ENCODE results near the gene SKAP1.

SKAP1 gene

GRCh38 chr17:48162306-48162934, 267.6 kb downstream of the SKAP1 start:
- ATAC-seq: no peak
- TF ChIP-seq ZFP30 (CRISPR knock-in tag; IDR thresholded peaks at IDR 0.05) (no peak), BACH2 (CRISPR knock-in tag; IDR thresholded peaks at IDR 0.05; ENCODE audit: borderline replicate concordance) (no peak), PATZ1 (CRISPR knock-in tag; IDR thresholded peaks at IDR 0.05; ENCODE audit: borderline replicate concordance) (no peak), RARB (CRISPR knock-in tag; IDR thresholded peaks at IDR 0.05) (no peak), TOX (CRISPR knock-in tag; IDR thresholded peaks at IDR 0.05; ENCODE audit: borderline replicate concordance) (no peak), GLIS3 (CRISPR knock-in tag; IDR thresholded peaks at IDR 0.05) (no peak), POU6F1 (CRISPR knock-in tag; IDR thresholded peaks at IDR 0.05; ENCODE audit: borderline replicate concordance, low read depth) (no peak), ESRRG (CRISPR knock-in tag; IDR thresholded peaks at IDR 0.05) (no peak), ZNF8 (CRISPR knock-in tag; IDR thresholded peaks at IDR 0.05) (no peak), CSRNP3 (CRISPR knock-in tag; IDR thresholded peaks at IDR 0.05) (no peak), SNAI2 (CRISPR knock-in tag; IDR thresholded peaks at IDR 0.05) (no peak), ARNTL (CRISPR knock-in tag; IDR thresholded peaks at IDR 0.05; ENCODE audit: borderline replicate concordance, low read depth) (no peak), PPARA (CRISPR knock-in tag; IDR thresholded peaks at IDR 0.05; ENCODE audit: borderline replicate concordance) (no peak), ZFP3 (CRISPR knock-in tag; IDR thresholded peaks at IDR 0.05) (no peak), ISL1 (CRISPR knock-in tag; IDR thresholded peaks at IDR 0.05) (no peak), ZNF70 (CRISPR knock-in tag; IDR thresholded peaks at IDR 0.05) (no peak)

GRCh38 chr17:48161127-48161905, 268.7 kb downstream of the SKAP1 start:
- TF ChIP-seq GLIS3 (CRISPR knock-in tag; IDR thresholded peaks at IDR 0.05): no peak
- no peak for ATAC-seq

- TF ChIP-seq ESRRG (CRISPR knock-in tag; IDR thresholded peaks at IDR 0.05) (no peak), SNAI2 (CRISPR knock-in tag; IDR thresholded peaks at IDR 0.05) (no peak), ISL1 (CRISPR knock-in tag; IDR thresholded peaks at IDR 0.05) (no peak), ZNF565 (CRISPR knock-in tag; conservative IDR thresholded peaks at IDR 0.05; ENCODE audit: low read depth) (no peak), ZC3H10 (CRISPR knock-in tag; IDR thresholded peaks at IDR 0.05) (no peak), CSDC2 (CRISPR knock-in tag; IDR thresholded peaks at IDR 0.05) (no peak), BACH2 (CRISPR knock-in tag; IDR thresholded peaks at IDR 0.05; ENCODE audit: borderline replicate concordance) (no peak), ZFP3 (CRISPR knock-in tag; IDR thresholded peaks at IDR 0.05) (no peak), TSHZ2 (CRISPR knock-in tag; IDR thresholded peaks at IDR 0.05) (no peak), OSR1 (CRISPR knock-in tag; IDR thresholded peaks at IDR 0.05) (no peak)
- ATAC-seq: no peak
Measured at GRCh38 chr17:48160177-48161081, 269.6 kb downstream of the SKAP1 start.

All from SK-N-SH treated with all-trans-retinoic acid at 6 μM for 48 hours (cell line).